Stimulated activated CD8-positive, alpha-beta memory T cell treated with anti-CD3 and anti-CD28 coated beads, Interleukin-12 subunit alpha, Interleukin-12 subunit beta, amount 100 ng/mL, for 1 hour (primary cell): Measurements from ENCODE around the gene BCAS3.
"Not testable (repeated sequence)": the region's sequence is repeated elsewhere in the genome, so short reads cannot be mapped to it uniquely, and the experiment has no call there.

Experiments used
- DNase-seq: peaks from one replicate; pipeline ENCODE4 v3.0.0-alpha.2; 2020; ENCODE audit warnings: low read depth

Gene BCAS3

GRCh38 chr17:61007980-61008379, 330.3 kb downstream of the BCAS3 start:
- DNase-seq: no peak

GRCh38 chr17:61009663-61010062, 332.0 kb downstream of the BCAS3 start:
- no peak for DNase-seq

GRCh38 chr17:61010661-61011170, 333.1 kb downstream of the BCAS3 start:
- DNase-seq: no peak

GRCh38 chr17:61011251-61011650, 333.6 kb downstream of the BCAS3 start:
- DNase-seq: no peak

- DNase-seq: no peak
Observed at GRCh38 chr17:61015966-61016365, 338.3 kb downstream of the BCAS3 start.

GRCh38 chr17:61017317-61018006, 339.8 kb downstream of the BCAS3 start:
- DNase-seq: no peak

- DNase-seq: no peak
Observed at GRCh38 chr17:61018938-61019337, 341.3 kb downstream of the BCAS3 start.

- no peak for DNase-seq
Observed at GRCh38 chr17:61023996-61024395, 346.3 kb downstream of the BCAS3 start.

- DNase-seq: no peak
Observed at GRCh38 chr17:61026818-61027217, 349.2 kb downstream of the BCAS3 start.

- no peak for DNase-seq
Observed at GRCh38 chr17:61029181-61029580, 351.5 kb downstream of the BCAS3 start.

- no peak for DNase-seq
Observed at GRCh38 chr17:61040666-61041065, 363.0 kb downstream of the BCAS3 start.

GRCh38 chr17:61042348-61042747, 364.7 kb downstream of the BCAS3 start:
- DNase-seq: not testable (repeated sequence)

- DNase-seq: no peak
Observed at GRCh38 chr17:61047515-61047914, 369.9 kb downstream of the BCAS3 start.

- DNase-seq: no peak
Observed at GRCh38 chr17:61048376-61049106, 370.9 kb downstream of the BCAS3 start.

- DNase-seq: no peak
Observed at GRCh38 chr17:61053469-61053868, 375.8 kb downstream of the BCAS3 start.

- no peak for DNase-seq
Observed at GRCh38 chr17:61054436-61054835, 376.8 kb downstream of the BCAS3 start.

GRCh38 chr17:61057257-61057656, 379.6 kb downstream of the BCAS3 start:
- no peak for DNase-seq

GRCh38 chr17:61058066-61058465, 380.4 kb downstream of the BCAS3 start:
- no peak for DNase-seq

- no peak for DNase-seq
Observed at GRCh38 chr17:61063528-61063927, 385.9 kb downstream of the BCAS3 start.

GRCh38 chr17:61064087-61064951, 386.7 kb downstream of the BCAS3 start:
- DNase-seq: no peak

- DNase-seq: no peak
Observed at GRCh38 chr17:61065263-61065773, 387.7 kb downstream of the BCAS3 start.

GRCh38 chr17:61066062-61066461, 388.4 kb downstream of the BCAS3 start:
- DNase-seq: no peak
